ENCODE measurements around the gene SLC12A3. TPM values are rescaled to one million over a fixed set of nuclear protein-coding genes. Genes with fewer than 3 reads are reported as not detected.

The SLC12A3 gene
- polyA plus RNA-seq, 3 donors = 0.03 TPM; not detected in 2

DNA sequence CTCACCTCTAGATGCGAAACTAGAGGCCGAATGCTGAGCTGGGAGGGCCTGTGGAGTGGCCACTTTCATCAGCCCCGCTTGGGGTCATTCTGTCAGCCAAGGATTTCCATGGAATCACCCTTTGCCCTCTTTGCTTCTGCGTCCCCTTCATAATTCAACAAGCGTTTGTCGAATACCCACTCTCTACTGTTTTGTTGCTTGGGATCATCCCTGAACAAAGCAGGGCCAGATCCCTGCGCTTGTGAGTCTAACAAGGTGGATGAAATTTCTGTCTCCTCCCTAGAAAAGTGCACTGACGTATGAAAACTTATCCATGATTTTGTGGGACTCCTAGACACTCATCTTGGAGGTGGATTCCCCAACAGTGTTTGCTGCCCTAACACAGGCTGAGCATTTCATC, 3.3 kb upstream of the SLC12A3 start:
- Mint-ChIP-seq H3K36me3 (peaks cover 2% of the 10 kb centered on the region in 2 donors), H3K27me3 (ENCODE audit: low read depth in 3 of 3) (peaks cover 4 to 7% (median 7%) of the 10 kb centered on the region in 3 donors), H3K27ac (peak overlapping the region in 1 of 7 donors; percentile 19), H3K4me1 (peaks cover 79% of the 10 kb centered on the region), H3K9me3 (no peaks in the 10 kb centered on the region), H3K4me3 (no peak overlapping the region)
- Histone ChIP-seq H3K36me3 (replicated peaks in 1 of 2; ENCODE audit: control insufficient read depth in 1 of 2, insufficient read depth in 2 of 2, low read length in 2 of 2) (no peaks in the 10 kb centered on the region), H3K27me3 (ENCODE audit: control insufficient read depth in 2 of 2, insufficient read depth in 2 of 2, low read length in 2 of 2) (no peaks in the 10 kb centered on the region), H3K4me3 (replicated peaks in 1 of 3; ENCODE audit: low read depth in 2 of 3, low read length in 3 of 3) (no peak overlapping the region), H2AFZ (ENCODE audit: insufficient read depth, low read depth, low read length, poor library complexity, severe bottlenecking) (peak overlapping the region; percentile 22), H3K4me1 (ENCODE audit: control insufficient read depth in 1 of 2, insufficient read depth in 2 of 2, low read length in 2 of 2) (peaks cover 74 to 80% of the 10 kb centered on the region in 2 donors), H3K4me2 (replicated peaks; ENCODE audit: extremely low read depth, low read length, poor library complexity, severe bottlenecking) (no peak overlapping the region), H3K9ac (ENCODE audit: insufficient read depth, low read length, poor library complexity, severe bottlenecking) (no peak overlapping the region), H3K27ac (ENCODE audit: low read depth in 1 of 2, low read length in 2 of 2) (no peak overlapping the region), H3K79me2 (ENCODE audit: insufficient read depth, low read length) (no peaks in the 10 kb centered on the region), H4K20me1 (ENCODE audit: insufficient read depth, low read length) (no peaks in the 10 kb centered on the region), H3K9me3 (replicated peaks in 1 of 2; ENCODE audit: control insufficient read depth in 1 of 2, insufficient read depth in 1 of 2, low read length in 2 of 2) (no peaks in the 10 kb centered on the region)
- TF ChIP-seq, protein P1, sequence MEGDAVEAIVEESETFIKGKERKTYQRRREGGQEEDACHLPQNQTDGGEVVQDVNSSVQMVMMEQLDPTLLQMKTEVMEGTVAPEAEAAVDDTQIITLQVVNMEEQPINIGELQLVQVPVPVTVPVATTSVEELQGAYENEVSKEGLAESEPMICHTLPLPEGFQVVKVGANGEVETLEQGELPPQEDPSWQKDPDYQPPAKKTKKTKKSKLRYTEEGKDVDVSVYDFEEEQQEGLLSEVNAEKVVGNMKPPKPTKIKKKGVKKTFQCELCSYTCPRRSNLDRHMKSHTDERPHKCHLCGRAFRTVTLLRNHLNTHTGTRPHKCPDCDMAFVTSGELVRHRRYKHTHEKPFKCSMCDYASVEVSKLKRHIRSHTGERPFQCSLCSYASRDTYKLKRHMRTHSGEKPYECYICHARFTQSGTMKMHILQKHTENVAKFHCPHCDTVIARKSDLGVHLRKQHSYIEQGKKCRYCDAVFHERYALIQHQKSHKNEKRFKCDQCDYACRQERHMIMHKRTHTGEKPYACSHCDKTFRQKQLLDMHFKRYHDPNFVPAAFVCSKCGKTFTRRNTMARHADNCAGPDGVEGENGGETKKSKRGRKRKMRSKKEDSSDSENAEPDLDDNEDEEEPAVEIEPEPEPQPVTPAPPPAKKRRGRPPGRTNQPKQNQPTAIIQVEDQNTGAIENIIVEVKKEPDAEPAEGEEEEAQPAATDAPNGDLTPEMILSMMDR (IDR thresholded peaks at IDR 0.05) = no peak
- intact Hi-C loops (cut with micrococcal nuclease) = loop anchor here in 1 of 2 donors (10.0 kb wide), 2 partner anchors 183 to 303 kb away; no protein-coding TSS in a partner anchor
- 95% methylated on average over 3 of the region's 8 CpGs for WGBS (ENCODE audit: insufficient coverage)
- DNase-seq = no peak

GRCh38 chr16:56862776-56863175, 2.2 kb upstream of the SLC12A3 start:
- Histone ChIP-seq H3K36me3 (replicated peaks in 1 of 2; ENCODE audit: control insufficient read depth in 1 of 2, insufficient read depth in 2 of 2, low read length in 2 of 2) (no peaks in the 10 kb centered on the region), H2AFZ (ENCODE audit: insufficient read depth, low read depth, low read length, poor library complexity, severe bottlenecking) (no peak overlapping the region), H3K27me3 (ENCODE audit: control insufficient read depth in 2 of 2, insufficient read depth in 2 of 2, low read length in 2 of 2) (no peaks in the 10 kb centered on the region), H3K27ac (ENCODE audit: low read depth in 1 of 2, low read length in 2 of 2) (no peak overlapping the region), H3K4me2 (replicated peaks; ENCODE audit: extremely low read depth, low read length, poor library complexity, severe bottlenecking) (peak overlapping the region; percentile 11), H3K4me1 (ENCODE audit: control insufficient read depth in 1 of 2, insufficient read depth in 2 of 2, low read length in 2 of 2) (peaks cover 64 to 76% of the 10 kb centered on the region in 2 donors), H3K4me3 (replicated peaks in 1 of 3; ENCODE audit: low read depth in 2 of 3, low read length in 3 of 3) (peak overlapping the region in 1 of 3 experiments; percentile 22), H4K20me1 (ENCODE audit: insufficient read depth, low read length) (no peaks in the 10 kb centered on the region), H3K9me3 (replicated peaks in 1 of 2; ENCODE audit: control insufficient read depth in 1 of 2, insufficient read depth in 1 of 2, low read length in 2 of 2) (no peaks in the 10 kb centered on the region), H3K9ac (ENCODE audit: insufficient read depth, low read length, poor library complexity, severe bottlenecking) (no peak overlapping the region), H3K79me2 (ENCODE audit: insufficient read depth, low read length) (no peaks in the 10 kb centered on the region)
- Mint-ChIP-seq H3K27ac (no peak overlapping the region), H3K27me3 (ENCODE audit: low read depth in 3 of 3) (peaks cover 4 to 7% (median 7%) of the 10 kb centered on the region in 3 donors), H3K36me3 (peaks cover 2% of the 10 kb centered on the region in 2 donors), H3K4me3 (peak overlapping the region in 1 of 2 donors; percentile 60), H3K4me1 (peaks cover 76% of the 10 kb centered on the region), H3K9me3 (no peaks in the 10 kb centered on the region)
- DNase-seq = peak; percentile 26 to 42 (median 39)
- intact Hi-C loops (cut with micrococcal nuclease) = loop anchor here in 1 of 2 donors (10.0 kb wide), 2 partner anchors 182 to 302 kb away; no protein-coding TSS in a partner anchor
- WGBS (ENCODE audit: insufficient coverage) = 0% methylated on average over 2 of the region's 5 CpGs
- TF ChIP-seq, protein P1 (IDR thresholded peaks at IDR 0.05) = no peak

All from CD14-positive monocyte (primary cell).